CD4-positive, alpha-beta T cell treated with Interleukin-17A for 4 hours (primary cell): ENCODE measurements around the gene GET3.
A peak's percentile ranks its signal among the peaks of the same experiment; 100 is the strongest.
"Not testable (repeated sequence)": the region's sequence is repeated elsewhere in the genome, so short reads cannot be mapped to it uniquely, and the experiment has no call there.

Source experiments
- DNase-seq: peaks from one replicate; pipeline ENCODE4 v3.0.0-alpha.2; 2020; ENCODE audit warnings: mixed read lengths

GET3 gene

GRCh38 chr19:12720296-12720695, 17.0 kb upstream of the GET3 start:
- DNase-seq = no peak

- DNase-seq = peak; percentile 42
Observed at GRCh38 chr19:12720851-12721655, 16.2 kb upstream of the GET3 start.

GRCh38 chr19:12721656-12722565, 15.4 kb upstream of the GET3 start:
- DNase-seq = peak; percentile 61

- peak; percentile 94 for DNase-seq
Observed at GRCh38 chr19:12722566-12723380, 14.5 kb upstream of the GET3 start.

- no peak for DNase-seq
Observed at GRCh38 chr19:12723381-12723640, 14.0 kb upstream of the GET3 start.

- peak; percentile 73 for DNase-seq
Observed at GRCh38 chr19:12723641-12724426, 13.5 kb upstream of the GET3 start, which contains the start of gene TNPO2. TSS of gene TNPO2 (minus strand) at chr19:12723932. CDS start at chr19:12720977, 2,955 bp downstream.

- DNase-seq = not testable (repeated sequence)
Observed at GRCh38 chr19:12725612-12726011, 11.7 kb upstream of the GET3 start.

GRCh38 chr19:12726988-12727316, 10.3 kb upstream of the GET3 start:
- no peak for DNase-seq

- DNase-seq = no peak
Observed at GRCh38 chr19:12727745-12728433, 9.4 kb upstream of the GET3 start.

GRCh38 chr19:12730064-12730463, 7.2 kb upstream of the GET3 start:
- DNase-seq = no peak

- no peak for DNase-seq
Observed at GRCh38 chr19:12731337-12731736, 6.0 kb upstream of the GET3 start.

GRCh38 chr19:12733369-12734214, 3.7 kb upstream of the GET3 start:
- DNase-seq = peak; percentile 55

- no peak for DNase-seq
Observed at GRCh38 chr19:12737835-12738351, 596 bp downstream of the GET3 start.

- DNase-seq = no peak
Observed at GRCh38 chr19:12745166-12745897, 8.0 kb downstream of the GET3 start.

GRCh38 chr19:12748489-12748888, 11.2 kb downstream of the GET3 start:
- no peak for DNase-seq

GRCh38 chr19:12749938-12750521, 12.7 kb downstream of the GET3 start:
- DNase-seq = no peak

- no peak for DNase-seq
Observed at GRCh38 chr19:12750851-12751250, 13.6 kb downstream of the GET3 start.

- DNase-seq = no peak
Observed at GRCh38 chr19:12751635-12752034, 14.3 kb downstream of the GET3 start, which contains the start of gene BEST2. TSS of gene BEST2 (plus strand) at chr19:12751791. CDS start at chr19:12752593, 802 bp downstream.

- DNase-seq = no peak
Observed at GRCh38 chr19:12752056-12752781, 14.9 kb downstream of the GET3 start.
